ENCODE results near the gene LMX1A.

- TF ChIP-seq CTCF (IDR thresholded peaks at IDR 0.05; ENCODE audit: insufficient read depth, low read length) (no peak), GABPA (IDR thresholded peaks at IDR 0.05; ENCODE audit: low read depth) (no peak), REST (IDR thresholded peaks at IDR 0.05; ENCODE audit: insufficient replicate concordance, low read depth) (no peak)
Observed at GRCh38 chr1:165375623-165376022, 19.1 kb upstream of the LMX1A start.
